GM21390 (cell line): Measurements from ENCODE around the gene GNA14.
"Not testable (repeated sequence)": the region's sequence is repeated elsewhere in the genome, so short reads cannot be mapped to it uniquely, and the experiment has no call there.

Experiments
- ATAC-seq: cut with Tn5 transposase; IDR thresholded peaks from one replicate; pipeline ENCODE4 v1.9.1; 2021; ENCODE audit not compliant: unreplicated experiment

Gene GNA14

DNA sequence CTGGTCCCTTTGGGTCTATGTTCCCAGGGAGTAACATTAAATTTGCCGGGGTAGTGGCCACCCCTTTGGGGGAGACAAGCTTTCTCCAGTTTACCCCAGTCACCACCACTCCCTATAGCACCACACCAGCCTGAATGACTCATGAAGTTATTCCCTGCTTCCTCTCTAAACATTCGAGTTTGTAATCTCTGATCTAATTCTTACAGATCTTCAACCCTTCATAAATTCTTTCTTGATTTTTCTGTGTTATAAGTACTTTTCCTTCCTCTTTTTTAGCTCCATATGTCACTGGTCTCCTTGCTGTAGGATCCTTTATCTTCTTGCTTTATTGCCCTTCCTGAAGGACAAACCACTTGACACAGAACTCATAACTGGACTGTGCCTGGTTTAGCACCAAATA is 55.6 kb downstream of the GNA14 start:
- no peak for ATAC-seq

- no peak for ATAC-seq
These were observed 58.9 kb downstream of the GNA14 start for GRCh38 chr9:77589046-77589795.

DNA sequence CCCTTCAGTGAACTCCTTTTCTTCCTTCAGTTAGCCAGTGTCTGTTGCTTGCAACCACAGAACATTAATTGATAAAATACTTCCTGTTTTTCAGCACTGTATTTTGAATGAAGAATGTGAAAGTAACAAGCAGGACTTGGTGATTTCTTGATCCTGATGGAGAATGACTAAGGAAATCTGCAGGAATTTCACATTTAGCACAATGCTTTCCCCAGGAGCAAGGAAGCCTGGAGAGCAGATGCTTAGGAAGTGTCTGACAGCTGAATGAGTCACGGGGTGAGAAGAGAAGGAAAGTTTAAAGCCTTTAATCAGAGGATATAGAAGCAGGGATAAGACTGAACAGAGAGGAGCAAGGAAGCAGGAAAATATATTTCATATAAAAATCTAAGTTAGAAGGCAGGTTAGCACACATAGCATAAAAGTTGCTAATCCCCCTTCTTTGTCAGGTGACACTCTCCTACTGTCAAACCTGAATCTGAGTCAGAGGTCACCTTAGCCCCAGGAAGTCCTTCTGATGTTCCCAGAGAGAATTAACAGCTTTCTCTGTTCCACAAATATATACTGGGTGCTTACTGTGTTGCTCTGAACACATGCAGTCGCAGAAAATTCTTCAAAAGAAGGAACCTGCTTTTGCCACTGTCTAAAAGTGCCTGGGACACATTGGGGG is 59.7 kb downstream of the GNA14 start:
- ATAC-seq, result no peak

DNA sequence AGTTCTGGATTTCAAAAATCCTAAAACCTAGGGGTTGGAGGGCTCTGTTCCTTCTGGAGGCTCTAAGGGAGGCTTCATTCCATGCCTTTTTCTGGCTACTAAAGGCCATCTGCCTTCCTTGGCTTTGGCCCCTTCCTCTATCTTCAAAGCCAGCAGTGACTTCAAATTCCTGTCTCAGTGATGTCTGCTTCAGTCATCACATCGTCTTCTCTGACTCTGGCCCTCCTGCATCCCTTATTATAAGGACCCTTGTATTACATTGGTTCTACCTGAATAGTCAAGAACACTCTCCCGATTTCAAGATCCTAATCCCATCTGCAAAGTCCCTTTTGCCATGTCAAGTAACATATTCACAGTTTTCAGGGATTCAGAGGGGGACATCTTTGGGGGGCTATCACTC is 60.3 kb downstream of the GNA14 start:
- no peak for ATAC-seq

- ATAC-seq, result no peak
These were observed 61.1 kb downstream of the GNA14 start for GRCh38 chr9:77587042-77587441.

- no peak for ATAC-seq
These were observed 61.5 kb downstream of the GNA14 start for GRCh38 chr9:77586591-77586990.

DNA sequence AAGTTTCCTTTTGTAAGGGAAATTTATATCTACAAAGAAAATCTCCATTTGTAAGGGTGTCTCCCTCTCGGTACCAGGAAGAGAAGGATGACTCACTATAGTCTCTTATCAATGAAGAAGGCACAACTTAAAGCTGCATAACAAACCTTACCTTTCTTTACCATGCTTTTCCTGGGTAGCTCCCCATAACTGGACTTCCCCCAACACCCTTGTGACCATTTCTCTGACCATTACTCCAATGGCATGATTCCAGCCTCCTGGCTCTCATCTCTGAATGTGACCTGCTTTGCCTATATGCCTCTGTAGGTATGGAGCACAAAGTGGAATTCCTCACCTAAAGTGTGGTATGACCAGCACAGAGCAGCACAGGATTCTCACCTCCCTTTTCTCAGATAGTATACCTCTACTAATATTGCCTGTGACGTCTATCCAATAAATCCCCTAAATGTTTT is 62.8 kb downstream of the GNA14 start:
- no peak for ATAC-seq

DNA sequence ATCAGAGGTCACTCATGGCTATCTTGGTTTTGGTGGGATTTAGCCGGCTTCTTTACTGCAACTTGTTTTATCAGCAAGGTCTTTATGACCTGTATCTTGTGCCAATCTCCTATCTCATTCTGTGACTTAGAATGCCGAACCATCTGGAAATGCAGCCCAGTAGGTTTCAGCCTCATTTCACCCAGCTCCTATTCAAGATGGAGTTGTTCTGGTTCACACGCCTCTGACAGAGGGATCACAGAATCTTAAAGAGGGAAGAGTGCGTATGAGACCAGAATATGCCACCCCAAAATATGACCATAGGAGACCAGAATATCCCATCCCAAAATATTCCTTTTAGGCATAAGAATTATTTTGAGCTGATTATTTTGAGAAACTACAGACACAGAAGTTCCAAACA is 63.2 kb downstream of the GNA14 start:
- not testable (repeated sequence) for ATAC-seq

- ATAC-seq, result no peak
These were observed 65.1 kb downstream of the GNA14 start for GRCh38 chr9:77582961-77583576.

DNA sequence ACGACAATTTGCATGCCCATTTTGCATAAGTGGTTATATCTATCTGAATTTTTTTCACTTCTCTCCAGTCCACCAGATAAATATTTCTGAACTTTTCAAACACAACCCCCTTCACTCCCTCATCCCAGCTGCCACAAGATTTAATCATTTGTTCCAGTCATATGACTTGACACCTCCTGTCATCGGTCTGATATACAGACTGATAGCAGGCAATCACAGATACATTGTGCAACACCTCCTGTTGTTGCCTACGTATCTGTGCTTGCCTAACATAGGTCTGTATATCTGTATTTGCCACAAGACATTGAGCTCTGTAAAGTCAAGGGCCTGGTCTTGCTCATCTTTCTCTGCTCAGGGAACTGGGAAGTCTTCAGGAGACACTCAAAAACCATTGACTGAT is 65.6 kb downstream of the GNA14 start:
- ATAC-seq, result no peak

DNA sequence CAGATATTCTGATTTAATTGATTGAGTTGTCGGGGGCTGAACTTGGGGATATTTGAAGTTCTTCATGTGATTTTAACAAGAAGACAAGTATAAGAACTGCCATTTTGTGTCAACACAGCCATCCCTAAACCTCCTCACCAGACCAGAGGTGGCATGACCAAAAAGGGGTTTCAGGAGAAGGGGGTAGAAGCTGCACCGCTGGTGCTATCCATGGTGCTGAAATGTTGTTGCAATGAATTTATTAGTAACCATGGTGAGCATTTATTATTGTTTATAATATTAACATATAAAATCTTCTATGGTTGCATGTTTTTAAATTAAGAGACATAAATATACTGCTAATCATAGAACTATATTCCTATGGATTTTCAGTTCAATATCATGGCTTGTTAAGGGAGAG is 72.3 kb downstream of the GNA14 start:
- no peak for ATAC-seq

GRCh38 chr9:77569335-77569734 is 78.8 kb downstream of the GNA14 start:
- ATAC-seq, result no peak

- no peak for ATAC-seq
These were observed 84.9 kb downstream of the GNA14 start for GRCh38 chr9:77563174-77563573.

- ATAC-seq, result no peak
These were observed 85.9 kb downstream of the GNA14 start for GRCh38 chr9:77562019-77562748.

DNA sequence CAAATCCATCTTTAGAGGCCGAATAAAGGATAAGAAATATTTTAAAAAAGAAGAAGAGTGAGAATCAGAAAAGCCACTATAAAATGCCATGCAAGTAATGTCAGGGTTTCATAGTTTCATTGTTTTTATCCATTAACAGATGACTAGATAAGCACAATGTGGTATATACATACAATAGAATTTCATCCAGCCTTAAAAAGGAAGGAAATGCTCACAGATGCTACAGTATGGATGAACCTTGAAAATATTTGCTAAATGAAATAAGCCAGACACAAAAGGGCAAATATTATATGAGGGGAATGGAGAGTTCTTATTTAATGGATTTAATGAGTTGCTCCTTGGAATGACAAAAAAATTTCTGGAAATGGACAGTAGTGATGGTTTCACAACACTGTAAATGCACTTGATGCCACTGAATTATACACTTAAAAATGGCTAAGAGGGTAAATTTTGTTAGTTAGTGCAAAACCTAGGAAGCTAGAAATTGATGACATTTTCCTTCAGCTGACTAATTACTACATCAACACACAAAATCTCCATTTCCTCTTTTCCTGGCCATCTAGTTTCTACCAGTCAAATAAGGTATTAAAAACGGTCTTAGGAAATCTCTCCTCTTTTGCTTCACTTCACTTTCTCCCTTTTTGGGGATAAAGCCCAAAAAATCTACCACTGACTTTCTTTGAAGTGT is 86.6 kb downstream of the GNA14 start:
- ATAC-seq, result no peak

DNA sequence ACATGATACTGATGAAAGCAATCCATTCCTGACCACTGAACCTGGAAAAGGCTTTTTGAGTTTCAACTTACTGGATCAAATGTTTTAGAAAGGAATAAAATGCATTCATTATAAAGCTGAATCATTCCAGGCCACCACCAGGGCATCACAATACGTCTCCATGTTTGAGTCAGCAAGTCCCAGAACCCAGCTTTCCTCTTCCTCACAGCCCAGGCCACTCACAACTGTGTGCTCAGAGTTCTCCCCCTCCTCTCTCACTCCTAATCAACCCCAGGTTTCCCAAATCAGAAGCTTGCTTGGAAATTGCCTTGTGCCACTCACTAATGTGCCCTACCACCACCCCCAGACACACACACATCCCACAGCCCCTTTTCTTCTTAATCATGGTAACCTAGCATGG is 91.7 kb downstream of the GNA14 start:
- ATAC-seq, result no peak

DNA sequence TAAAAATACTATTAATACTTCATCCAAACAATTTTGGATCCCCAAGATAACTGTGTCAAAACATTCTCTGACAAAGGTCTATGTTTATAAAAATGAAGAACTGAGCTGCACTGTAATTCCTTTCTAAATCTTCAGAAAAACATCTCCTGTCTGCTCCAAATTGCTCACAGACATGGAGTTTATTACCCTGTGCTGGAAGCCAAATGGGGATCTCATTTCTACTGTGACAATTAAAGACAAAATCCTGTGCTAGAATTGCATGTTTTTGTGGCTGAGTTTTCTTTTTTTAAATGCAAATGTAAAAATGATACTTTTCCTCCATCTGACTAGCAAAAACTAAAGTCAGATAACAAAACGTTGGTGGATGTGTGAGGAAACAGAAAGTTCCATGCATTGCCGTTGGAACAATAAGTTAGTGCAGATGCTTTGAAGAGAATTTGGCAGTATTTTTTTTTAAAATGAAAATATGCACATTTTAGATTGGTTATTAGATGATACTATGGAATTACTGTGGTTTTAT is 93.5 kb downstream of the GNA14 start:
- ATAC-seq, result no peak

GRCh38 chr9:77547106-77547730 is 100.9 kb downstream of the GNA14 start:
- no peak for ATAC-seq

DNA sequence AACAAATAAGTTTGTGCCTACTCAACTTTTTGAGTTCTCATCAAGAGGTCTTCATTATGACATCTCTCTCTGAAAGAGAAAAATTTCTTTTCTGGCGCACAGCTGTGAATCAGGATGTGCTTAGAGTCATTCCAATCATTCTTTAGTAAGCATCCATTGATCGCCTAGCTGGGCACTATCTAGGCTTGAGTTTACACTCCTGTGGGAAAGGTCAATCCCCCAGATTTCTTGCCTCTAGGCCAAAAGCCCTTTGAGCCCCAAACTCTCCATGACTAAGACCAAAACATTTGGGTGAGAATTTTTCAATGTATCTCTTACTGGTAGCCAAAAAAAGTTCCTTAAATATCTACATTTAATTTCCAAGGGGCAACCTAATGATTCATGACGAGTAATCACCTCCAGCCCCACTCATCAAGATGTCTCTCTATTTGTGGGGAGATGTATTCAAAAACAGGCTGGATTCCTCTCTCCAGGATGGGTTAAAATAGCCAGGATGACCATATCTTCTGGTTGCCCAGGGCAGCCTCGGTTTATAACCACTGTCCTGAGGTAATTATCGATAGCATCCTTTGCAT is 101.7 kb downstream of the GNA14 start:
- ATAC-seq, result no peak

DNA sequence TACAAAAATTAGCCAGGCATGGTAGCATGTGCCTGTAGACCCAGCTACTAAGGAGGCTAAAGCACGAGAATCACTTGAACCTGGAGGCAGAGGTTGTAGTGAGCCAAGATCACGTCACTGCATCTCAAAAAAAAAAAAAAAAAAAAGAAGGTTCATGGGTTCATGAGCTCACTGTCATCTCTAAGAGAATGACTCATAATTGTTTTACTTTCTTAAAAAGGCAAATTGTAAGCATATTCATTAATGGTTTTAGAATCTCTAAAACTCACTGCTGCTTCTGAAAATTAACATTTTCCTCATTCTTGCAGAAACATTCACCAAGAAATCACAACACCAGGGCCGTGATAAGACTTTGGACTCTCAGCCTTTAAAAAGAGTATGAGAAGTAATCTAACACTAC is 103.6 kb downstream of the GNA14 start:
- no peak for ATAC-seq
